ENCODE data around the gene CFTR. TPM values are rescaled to one million over a fixed set of nuclear protein-coding genes. Genes with fewer than 3 reads are reported as not detected.

Gene CFTR
- total and polyA plus RNA-seq, 8 donors = 124 to 460 (median 292) TPM

GRCh38 chr7:117688126-117688525, 208.3 kb downstream of the CFTR start:
- intact Hi-C loops (cut with DNase I) = no loop called here
- no peak for FAIRE-seq

GRCh38 chr7:117689406-117689805, 209.6 kb downstream of the CFTR start:
- Histone ChIP-seq H3K36me3 (no peaks in the 10 kb centered on the region), H3K27ac (no peak overlapping the region), H3K9me3 (no peaks in the 10 kb centered on the region), H3K4me3 (no peak overlapping the region), H3K27me3 (no peaks in the 10 kb centered on the region), H3K4me1 (no peaks in the 10 kb centered on the region)
- DNase-seq (no peak), ATAC-seq (no peak), FAIRE-seq (no peak)
- no peak for TF ChIP-seq CTCF (IDR thresholded peaks at IDR 0.05)
- intact Hi-C loops (cut with DNase I) = no loop called here

More at GRCh38 chr7:117688126-117688525, 208.3 kb downstream of the CFTR start:
- Histone ChIP-seq H3K27me3 (no peaks in the 10 kb centered on the region), H3K36me3 (no peaks in the 10 kb centered on the region), H3K4me3 (no peak overlapping the region), H3K27ac (no peak overlapping the region), H3K9me3 (no peaks in the 10 kb centered on the region), H3K4me1 (no peaks in the 10 kb centered on the region)
- WGBS, 2 donors = 96 to 100% methylated on average over 2 of the region's 2 CpGs
- DNase-seq (no peak), ATAC-seq (no peak)
- no peak for TF ChIP-seq CTCF (IDR thresholded peaks at IDR 0.05)

GRCh38 chr7:117690147-117690546, 210.3 kb downstream of the CFTR start:
- no peaks in the 10 kb centered on the region for H3K4me1 ChIP-seq
- no peak overlapping the region for H3K27ac ChIP-seq
- intact Hi-C loops (cut with DNase I) = no loop called here
- no peaks in the 10 kb centered on the region for H3K27me3 ChIP-seq
- no peaks in the 10 kb centered on the region for H3K9me3 ChIP-seq
- no peaks in the 10 kb centered on the region for H3K36me3 ChIP-seq
- no peak overlapping the region for H3K4me3 ChIP-seq
- ATAC-seq = no peak
- no peak for FAIRE-seq
- 74 to 87% methylated on average over 3 of the region's 3 CpGs for WGBS, 2 donors
- no peak for TF ChIP-seq CTCF (IDR thresholded peaks at IDR 0.05)
- no peak for DNase-seq

- intact Hi-C loops (cut with DNase I) = no loop called here
Measured at GRCh38 chr7:117692338-117692737, 212.5 kb downstream of the CFTR start.

GRCh38 chr7:117698018-117698417, 218.2 kb downstream of the CFTR start:
- H3K4me1 ChIP-seq = no peaks in the 10 kb centered on the region
- H3K27me3 ChIP-seq = no peaks in the 10 kb centered on the region
- no peak overlapping the region for H3K4me3 ChIP-seq
- FAIRE-seq = no peak
- H3K9me3 ChIP-seq = no peaks in the 10 kb centered on the region
- no peak for TF ChIP-seq CTCF (IDR thresholded peaks at IDR 0.05)
- no peak overlapping the region for H3K27ac ChIP-seq
- intact Hi-C loops (cut with DNase I) = no loop called here
- 37 to 39% methylated on average over 2 of the region's 2 CpGs for WGBS, 2 donors
- ATAC-seq = no peak
- no peaks in the 10 kb centered on the region for H3K36me3 ChIP-seq
- no peak for DNase-seq

More at GRCh38 chr7:117692338-117692737, 212.5 kb downstream of the CFTR start:
- 94 to 96% methylated on average over 7 of the region's 7 CpGs for WGBS, 2 donors
- no peaks in the 10 kb centered on the region for H3K9me3 ChIP-seq
- H3K4me3 ChIP-seq = no peak overlapping the region
- no peak for ATAC-seq
- DNase-seq = no peak
- H3K4me1 ChIP-seq = no peaks in the 10 kb centered on the region
- no peak for TF ChIP-seq CTCF (IDR thresholded peaks at IDR 0.05)
- FAIRE-seq = no peak
- no peaks in the 10 kb centered on the region for H3K36me3 ChIP-seq
- no peaks in the 10 kb centered on the region for H3K27me3 ChIP-seq
- H3K27ac ChIP-seq = no peak overlapping the region
